GM23338 (cell line): ENCODE results near the gene ADIG. TPM values are rescaled to one million over a fixed set of nuclear protein-coding genes. Genes with fewer than 3 reads are reported as not detected.

Experiments
- ATAC-seq: fragments of 200-7000 bp; cut with Tn5 transposase; 3 replicates; pipeline ENCODE4 v1.9.1; 2020
- DNase-seq: peaks from one replicate; pipeline ENCODE4 v3.0.0-alpha.2; 2015; ENCODE audit warnings: low spot score
- H2AFZ ChIP-seq: fragments of 200-600 bp; sonication (generic); 2 replicates; pipeline ENCODE4 v1.8.0; 2016; ENCODE audit warnings: antibody characterized with exemption, mild to moderate bottlenecking, moderate library complexity
- H3F3A ChIP-seq: fragments of 200-600 bp; sonication (generic); replicated peaks from 2 replicates; pipeline ENCODE4 v1.8.0; 2017; ENCODE audit warnings: antibody characterized with exemption, mixed run types, low read depth
- H3K27ac ChIP-seq: fragments of 200-600 bp; sonication (generic); 2 replicates; pipeline ENCODE4 v1.6.1; 2016; ENCODE audit warnings: low read depth
- H3K27me3 ChIP-seq: fragments of 200-600 bp; sonication (generic); 2 replicates; pipeline ENCODE4 v1.8.0; 2016; ENCODE audit warnings: mild to moderate bottlenecking, mixed run types, moderate library complexity; ENCODE audit not compliant: insufficient read depth
- H3K36me3 ChIP-seq: fragments of 200-600 bp; sonication (generic); 2 replicates; pipeline ENCODE4 v1.8.0; 2016; ENCODE audit warnings: mild to moderate bottlenecking; ENCODE audit not compliant: insufficient read depth
- H3K4me1 ChIP-seq: fragments of 200-600 bp; sonication (generic); 2 replicates; pipeline ENCODE4 v1.8.0; 2016; ENCODE audit warnings: mild to moderate bottlenecking, moderate library complexity; ENCODE audit not compliant: insufficient read depth
- H3K4me2 ChIP-seq: fragments of 200-600 bp; sonication (generic); 2 replicates; pipeline ENCODE4 v1.7.1; 2017; ENCODE audit warnings: mixed run types
- H3K4me3 ChIP-seq: fragments of 200-600 bp; sonication (generic); 2 replicates; pipeline ENCODE4 v1.6.1; 2016; ENCODE audit warnings: mixed run types
- H3K79me2 ChIP-seq: fragments of 200-600 bp; sonication (generic); replicated peaks from 2 replicates; pipeline ENCODE4 v1.8.0; 2017; ENCODE audit warnings: mild to moderate bottlenecking; ENCODE audit not compliant: insufficient read depth
- H3K9me2 ChIP-seq: fragments of 200-600 bp; sonication (generic); 2 replicates; pipeline ENCODE4 v1.8.0; 2017; ENCODE audit not compliant: insufficient read depth
- H4K20me1 ChIP-seq: fragments of 200-600 bp; sonication (generic); replicated peaks from 2 replicates; pipeline ENCODE4 v1.8.0; 2017; ENCODE audit warnings: mild to moderate bottlenecking; ENCODE audit not compliant: insufficient read depth
- H3K27ac Mint-ChIP-seq: 2 replicates; pipeline ENCODE4 v1.8.0; 2020; ENCODE audit warnings: inconsistent platforms, mild to moderate bottlenecking, moderate library complexity, mixed read lengths
- H3K27me3 Mint-ChIP-seq: 3 replicates; pipeline ENCODE4 v1.8.0; 2022; ENCODE audit warnings: low read depth, mild to moderate bottlenecking, moderate library complexity, mixed read lengths, inconsistent platforms; ENCODE audit not compliant: insufficient read depth, poor library complexity
- H3K36me3 Mint-ChIP-seq: 3 replicates; pipeline ENCODE4 v1.8.0; 2021; ENCODE audit warnings: low read depth, mild to moderate bottlenecking, inconsistent platforms, moderate library complexity, mixed read lengths
- H3K4me1 Mint-ChIP-seq: 3 replicates; pipeline ENCODE4 v1.8.0; 2020; ENCODE audit warnings: mild to moderate bottlenecking, inconsistent platforms, mixed read lengths
- H3K4me3 Mint-ChIP-seq: 3 replicates; pipeline ENCODE4 v1.8.0; 2021; ENCODE audit warnings: moderate library complexity, mild to moderate bottlenecking, inconsistent platforms, mixed read lengths
- H3K9me3 Mint-ChIP-seq: 3 replicates; pipeline ENCODE4 v1.8.0; 2020; ENCODE audit warnings: moderate library complexity, mild to moderate bottlenecking, inconsistent platforms, mixed read lengths
- CREB1 ChIP-seq: fragments of 250-450 bp; sonication (Bioruptor Pico); IDR thresholded peaks from 2 replicates; pipeline ENCODE4 v1.5.0; 2020; ENCODE audit warnings: low read depth, mild to moderate bottlenecking, moderate library complexity
- CTCF ChIP-seq, 2 experiments: fragments of 200-600 bp in 1 of 2; sonication (generic) in 1 of 2; conservative IDR thresholded peaks; 2 replicates each; pipeline versions ENCODE4 v1.5.1 to v1.6.1; 2016 to 2017; ENCODE audit warnings: antibody characterized with exemption in 2 of 2, low read depth in 2 of 2, mild to moderate bottlenecking in 2 of 2, moderate library complexity in 1 of 2
- ETS1 ChIP-seq: IDR thresholded peaks from 2 replicates; pipeline ENCODE4 v1.6.1; 2016; ENCODE audit warnings: antibody characterized with exemption
- EZH2 ChIP-seq: fragments of 200-600 bp; sonication (generic); IDR thresholded peaks from one replicate; pipeline ENCODE4 v1.8.0; 2017; ENCODE audit warnings: antibody characterized with exemption, mild to moderate bottlenecking, low read depth; ENCODE audit not compliant: unreplicated experiment
- EZH2phosphoT487 ChIP-seq: fragments of 200-600 bp; sonication (generic); IDR thresholded peaks from one replicate; pipeline ENCODE4 v1.8.1; 2018; ENCODE audit warnings: antibody characterized with exemption; ENCODE audit not compliant: unreplicated experiment
- JUNB ChIP-seq: IDR thresholded peaks from one replicate; pipeline ENCODE4 v1.6.1; 2016; ENCODE audit warnings: antibody characterized with exemption; ENCODE audit not compliant: unreplicated experiment
- NANOG ChIP-seq: IDR thresholded peaks from 2 replicates; pipeline ENCODE4 v1.6.1; 2016; ENCODE audit warnings: antibody characterized with exemption, borderline replicate concordance
- POLR2AphosphoS5 ChIP-seq: IDR thresholded peaks from 2 replicates; pipeline ENCODE4 v1.6.1; 2016; ENCODE audit warnings: antibody characterized with exemption, low read depth
- REST ChIP-seq: IDR thresholded peaks from one replicate; pipeline ENCODE4 v1.6.1; 2018; ENCODE audit warnings: antibody characterized with exemption; ENCODE audit not compliant: unreplicated experiment
- STAT1 ChIP-seq: IDR thresholded peaks from one replicate; pipeline ENCODE4 v1.6.1; 2016; ENCODE audit warnings: antibody characterized with exemption; ENCODE audit not compliant: unreplicated experiment
- ZNF114 ChIP-seq: fragments of 250-450 bp; sonication (Bioruptor Pico); IDR thresholded peaks from 2 replicates; pipeline ENCODE4 v1.5.0; 2020; ENCODE audit warnings: mild to moderate bottlenecking, moderate library complexity
- ZNF331 ChIP-seq: fragments of 250-450 bp; sonication (Bioruptor Pico); IDR thresholded peaks from 2 replicates; pipeline ENCODE4 v1.5.0; 2020; ENCODE audit warnings: low read depth, mild to moderate bottlenecking, moderate library complexity
- ZNF462 ChIP-seq: fragments of 250-450 bp; sonication (Bioruptor Pico); IDR thresholded peaks from 2 replicates; pipeline ENCODE4 v1.5.0; 2020; ENCODE audit warnings: mild to moderate bottlenecking, moderate library complexity
- polyA plus RNA-seq: library from polyadenylated mRNA; unstranded; fragments of >200 nt; fragmentation: Nextera tagmentation; extraction: Ambion mirVana; gene quantifications from 2 replicates; pipeline ENCODE4 v1.2.1, GENCODE V29; 2016
- total RNA-seq: library from RNA; depleted of rRNA; stranded (reverse); fragments of >200 nt; shearing (Covaris generic); gene quantifications from 2 replicates; pipeline ENCODE4 v1.2.3, GENCODE V29; 2014

ADIG gene
- total and polyA plus RNA-seq, 2 experiments from 2014 or later, result not detected

- Histone ChIP-seq H3K36me3 (peaks cover 18% of the 10 kb centered on the region), H3K4me3 (no peak overlapping the region), H3K4me2 (no peak overlapping the region), H3K79me2 (no peaks in the 10 kb centered on the region), H3K27ac (no peak overlapping the region), H3K4me1 (no peaks in the 10 kb centered on the region), H3K9me2 (no peaks in the 10 kb centered on the region), H2AFZ (no peak overlapping the region), H3F3A (no peaks in the 10 kb centered on the region), H3K27me3 (no peaks in the 10 kb centered on the region), H4K20me1 (no peaks in the 10 kb centered on the region; the same call in none of the 2 replicates)
- Mint-ChIP-seq H3K27ac (no peak overlapping the region), H3K4me1 (no peaks in the 10 kb centered on the region), H3K9me3 (no peaks in the 10 kb centered on the region), H3K4me3 (no peak overlapping the region), H3K27me3 (no peaks in the 10 kb centered on the region), H3K36me3 (peaks cover 52% of the 10 kb centered on the region)
- DNase-seq (no peak), ATAC-seq (no peak)
- TF ChIP-seq POLR2AphosphoS5, result no peak
- no peak for TF ChIP-seq ZNF114 (CRISPR knock-in tag)
- TF ChIP-seq REST, result no peak
- TF ChIP-seq ETS1, result no peak
- no peak for TF ChIP-seq CREB1 (CRISPR knock-in tag)
- TF ChIP-seq CTCF (conservative IDR thresholded peaks at IDR 0.05; ENCODE audit: low read depth in 2 of 2), result no peak
- no peak for TF ChIP-seq ZNF331 (CRISPR knock-in tag)
- no peak for TF ChIP-seq ZNF462 (CRISPR knock-in tag)
- TF ChIP-seq JUNB, result no peak
- no peak for TF ChIP-seq STAT1
- no peak for TF ChIP-seq EZH2phosphoT487
- no peak for TF ChIP-seq NANOG
- no peak for TF ChIP-seq EZH2
These were observed 43.8 kb upstream of the ADIG start for GRCh38 chr20:38537176-38537575.
